Vagina (tissue), 2 donors: ENCODE data around the gene CCDC177.

Source experiments
- CTCF ChIP-seq, 3 experiments: fragments of 450-650 bp in 2 of 3; fragments of 200-600 bp in 1 of 3; sonication (generic) in 1 of 3; IDR thresholded peaks; one replicate each; pipeline ENCODE4 v1.5.1; 2017 to 2019; ENCODE audit warnings: antibody characterized with exemption in 3 of 3, mild to moderate bottlenecking in 2 of 3, moderate library complexity in 2 of 3
- POLR2A ChIP-seq, 2 donors: fragments of 450-650 bp; IDR thresholded peaks; one replicate each; pipeline ENCODE4 v1.6.1; 2017; ENCODE audit warnings: antibody characterized with exemption in 2 of 2, mild to moderate bottlenecking in 2 of 2, moderate library complexity in 2 of 2
- POLR2AphosphoS5 ChIP-seq, 2 donors: sonication (generic); formaldehyde crosslinking; IDR thresholded peaks; one replicate each; pipeline ENCODE4 v1.9.0; 2017; ENCODE audit warnings: antibody characterized with exemption in 2 of 2, mild to moderate bottlenecking in 2 of 2, low read depth in 1 of 2; ENCODE audit not compliant: insufficient read depth in 1 of 2

GRCh38 chr14:69540654-69541335 is 33.9 kb downstream of the CCDC177 start:
- TF ChIP-seq CTCF (IDR thresholded peaks at IDR 0.05), result no peak
- TF ChIP-seq POLR2A (IDR thresholded peaks at IDR 0.05), result no peak
- no peak for TF ChIP-seq POLR2AphosphoS5 (IDR thresholded peaks at IDR 0.05; ENCODE audit: insufficient read depth in 1 of 2, low read depth in 1 of 2)
